ENCODE results near the gene GNA14. TPM values are rescaled to one million over a fixed set of nuclear protein-coding genes. Genes with fewer than 3 reads are reported as not detected.

Gene GNA14
- total RNA-seq, 2 experiments from 2014 or later, result not detected

GRCh38 chr9:77601476-77602099 is 46.5 kb downstream of the GNA14 start:
- H3K9me2 ChIP-seq (ENCODE audit: insufficient read depth, low read length), result no peaks in the 10 kb centered on the region
- intact Hi-C loops (cut with micrococcal nuclease; ENCODE audit: unreplicated experiment), result no loop called here
- no peaks in the 10 kb centered on the region for H3K9me3 ChIP-seq (ENCODE audit: low read length)
- H2AFZ ChIP-seq (ENCODE audit: low read length), result no peak overlapping the region
- ChIA-PET CTCF (ENCODE audit: unreplicated experiment) (no interaction called here), POLR2A (no interaction called here)
- no peaks in the 10 kb centered on the region for H3K79me2 ChIP-seq (ENCODE audit: insufficient read depth, low read depth, low read length)
- no peak overlapping the region for H3K4me3 ChIP-seq (ENCODE audit: low read depth, low read length, poor library complexity, severe bottlenecking)
- no peak for DNase-seq (ENCODE audit: low spot score)
- H4K20me1 ChIP-seq (ENCODE audit: insufficient read depth, low read length), result no peaks in the 10 kb centered on the region
- no peak for TF ChIP-seq CTCF (conservative IDR thresholded peaks at IDR 0.05; ENCODE audit: low read length)
- no peak for TF ChIP-seq EZH2phosphoT487 (IDR thresholded peaks at IDR 0.05; ENCODE audit: borderline replicate concordance, low read depth, low read length)
- H3K4me1 ChIP-seq (ENCODE audit: insufficient read depth, low read length, poor library complexity, severe bottlenecking), result no peaks in the 10 kb centered on the region
- H3K36me3 ChIP-seq (ENCODE audit: insufficient read depth, low read length), result no peaks in the 10 kb centered on the region
- no peak overlapping the region for H3K27ac ChIP-seq (ENCODE audit: low read depth, low read length, poor library complexity, severe bottlenecking)
- H3K4me2 ChIP-seq (ENCODE audit: low read length), result no peak overlapping the region
- no TSS peak for BruUV-seq (replicated peaks)

GRCh38 chr9:77600810-77601209 is 47.3 kb downstream of the GNA14 start:
- no peaks in the 10 kb centered on the region for H3K79me2 ChIP-seq (ENCODE audit: insufficient read depth, low read depth, low read length)
- H3K4me2 ChIP-seq (ENCODE audit: low read length), result no peak overlapping the region
- no peaks in the 10 kb centered on the region for H3K9me3 ChIP-seq (ENCODE audit: low read length)
- H3K36me3 ChIP-seq (ENCODE audit: insufficient read depth, low read length), result no peaks in the 10 kb centered on the region
- CTCF ChIA-PET (ENCODE audit: unreplicated experiment), result no interaction called here
- H3K4me3 ChIP-seq (ENCODE audit: low read depth, low read length, poor library complexity, severe bottlenecking), result no peak overlapping the region
- DNase-seq (ENCODE audit: low spot score), result no peak
- no peak overlapping the region for H2AFZ ChIP-seq (ENCODE audit: low read length)
- no peak overlapping the region for H3K27ac ChIP-seq (ENCODE audit: low read depth, low read length, poor library complexity, severe bottlenecking)
- intact Hi-C loops (cut with micrococcal nuclease; ENCODE audit: unreplicated experiment), result no loop called here
- H3K4me1 ChIP-seq (ENCODE audit: insufficient read depth, low read length, poor library complexity, severe bottlenecking), result no peaks in the 10 kb centered on the region
- TF ChIP-seq CTCF (conservative IDR thresholded peaks at IDR 0.05; ENCODE audit: low read length) (no peak), EZH2phosphoT487 (IDR thresholded peaks at IDR 0.05; ENCODE audit: borderline replicate concordance, low read depth, low read length) (no peak)
- H3K9me2 ChIP-seq (ENCODE audit: insufficient read depth, low read length), result no peaks in the 10 kb centered on the region
- no peaks in the 10 kb centered on the region for H4K20me1 ChIP-seq (ENCODE audit: insufficient read depth, low read length)
- BruUV-seq (replicated peaks), result no TSS peak
- POLR2A ChIA-PET, result no interaction called here

- Histone ChIP-seq H3K4me2 (ENCODE audit: low read length) (no peak overlapping the region), H3K79me2 (ENCODE audit: insufficient read depth, low read depth, low read length) (no peaks in the 10 kb centered on the region), H3K4me1 (ENCODE audit: insufficient read depth, low read length, poor library complexity, severe bottlenecking) (no peaks in the 10 kb centered on the region), H3K9me3 (ENCODE audit: low read length) (no peaks in the 10 kb centered on the region), H3K9me2 (ENCODE audit: insufficient read depth, low read length) (no peaks in the 10 kb centered on the region), H3K4me3 (ENCODE audit: low read depth, low read length, poor library complexity, severe bottlenecking) (no peak overlapping the region), H2AFZ (ENCODE audit: low read length) (no peak overlapping the region), H3K36me3 (ENCODE audit: insufficient read depth, low read length) (no peaks in the 10 kb centered on the region), H3K27ac (ENCODE audit: low read depth, low read length, poor library complexity, severe bottlenecking) (no peak overlapping the region), H4K20me1 (ENCODE audit: insufficient read depth, low read length) (no peaks in the 10 kb centered on the region)
- ChIA-PET POLR2A (interaction anchor here (0.7 kb wide), 1 partner anchor 1499 kb away, joined by 3 read pairs; no protein-coding TSS in a partner anchor), CTCF (ENCODE audit: unreplicated experiment) (no interaction called here)
- no peak for DNase-seq (ENCODE audit: low spot score)
- TF ChIP-seq EZH2phosphoT487 (IDR thresholded peaks at IDR 0.05; ENCODE audit: borderline replicate concordance, low read depth, low read length) (no peak), CTCF (conservative IDR thresholded peaks at IDR 0.05; ENCODE audit: low read length) (no peak)
- intact Hi-C loops (cut with micrococcal nuclease; ENCODE audit: unreplicated experiment), result no loop called here
- no TSS peak for BruUV-seq (replicated peaks)
Observed at GRCh38 chr9:77599492-77599891, 48.6 kb downstream of the GNA14 start.

Measured in OCI-LY7 (cell line).